GM12891 (cell line): ENCODE results near the gene TAOK3.
"Not testable (repeated sequence)": the region's sequence is repeated elsewhere in the genome, so short reads cannot be mapped to it uniquely, and the experiment has no call there.

ENCODE experiments used
- POLR2A ChIP-seq: IDR thresholded peaks from 2 replicates; pipeline ENCODE4 v1.6.1; 2011; ENCODE audit warnings: low read depth, low read length, control low read depth
- POU2F2 ChIP-seq: IDR thresholded peaks from 2 replicates; pipeline ENCODE4 v1.6.1; 2011; ENCODE audit warnings: low read depth, mild to moderate bottlenecking, control low read depth, low read length, moderate library complexity

GRCh38 chr12:118354503-118354902, 18.2 kb downstream of the TAOK3 start:
- TF ChIP-seq POU2F2, POLR2A: not testable (repeated sequence)
